ENCODE data around the gene TLE3.
A peak's percentile ranks its signal among the peaks of the same experiment; 100 is the strongest.

The TLE3 gene

DNA sequence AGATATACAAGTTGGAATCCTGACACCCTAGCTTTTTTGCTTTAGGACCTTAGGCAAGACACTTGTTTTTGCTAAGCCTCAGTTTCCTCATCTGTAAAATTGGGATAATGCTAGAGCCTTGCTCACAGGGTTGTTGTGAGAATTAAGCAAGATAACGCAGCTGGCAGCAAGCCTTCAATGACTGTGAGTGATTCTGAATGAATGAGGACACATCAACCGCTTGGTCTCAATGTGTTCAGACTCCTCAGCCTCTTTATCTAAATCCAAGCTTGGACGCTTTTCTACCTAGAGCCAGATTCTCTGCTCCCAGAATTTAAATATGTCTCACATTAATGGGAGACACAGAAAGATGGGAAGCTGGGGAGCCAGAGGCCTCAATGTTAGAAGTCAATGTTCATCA lies 11.8 kb upstream of the TLE3 start:
- DNase-seq (ENCODE audit: low read depth), result no peak
- TF ChIP-seq, protein P1, sequence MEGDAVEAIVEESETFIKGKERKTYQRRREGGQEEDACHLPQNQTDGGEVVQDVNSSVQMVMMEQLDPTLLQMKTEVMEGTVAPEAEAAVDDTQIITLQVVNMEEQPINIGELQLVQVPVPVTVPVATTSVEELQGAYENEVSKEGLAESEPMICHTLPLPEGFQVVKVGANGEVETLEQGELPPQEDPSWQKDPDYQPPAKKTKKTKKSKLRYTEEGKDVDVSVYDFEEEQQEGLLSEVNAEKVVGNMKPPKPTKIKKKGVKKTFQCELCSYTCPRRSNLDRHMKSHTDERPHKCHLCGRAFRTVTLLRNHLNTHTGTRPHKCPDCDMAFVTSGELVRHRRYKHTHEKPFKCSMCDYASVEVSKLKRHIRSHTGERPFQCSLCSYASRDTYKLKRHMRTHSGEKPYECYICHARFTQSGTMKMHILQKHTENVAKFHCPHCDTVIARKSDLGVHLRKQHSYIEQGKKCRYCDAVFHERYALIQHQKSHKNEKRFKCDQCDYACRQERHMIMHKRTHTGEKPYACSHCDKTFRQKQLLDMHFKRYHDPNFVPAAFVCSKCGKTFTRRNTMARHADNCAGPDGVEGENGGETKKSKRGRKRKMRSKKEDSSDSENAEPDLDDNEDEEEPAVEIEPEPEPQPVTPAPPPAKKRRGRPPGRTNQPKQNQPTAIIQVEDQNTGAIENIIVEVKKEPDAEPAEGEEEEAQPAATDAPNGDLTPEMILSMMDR (IDR thresholded peaks at IDR 0.05; ENCODE audit: low read depth, low read length, missing control alignments), result no peak
- no peak overlapping the region for H3K4me3 ChIP-seq (ENCODE audit: low read depth, low read length)

DNA sequence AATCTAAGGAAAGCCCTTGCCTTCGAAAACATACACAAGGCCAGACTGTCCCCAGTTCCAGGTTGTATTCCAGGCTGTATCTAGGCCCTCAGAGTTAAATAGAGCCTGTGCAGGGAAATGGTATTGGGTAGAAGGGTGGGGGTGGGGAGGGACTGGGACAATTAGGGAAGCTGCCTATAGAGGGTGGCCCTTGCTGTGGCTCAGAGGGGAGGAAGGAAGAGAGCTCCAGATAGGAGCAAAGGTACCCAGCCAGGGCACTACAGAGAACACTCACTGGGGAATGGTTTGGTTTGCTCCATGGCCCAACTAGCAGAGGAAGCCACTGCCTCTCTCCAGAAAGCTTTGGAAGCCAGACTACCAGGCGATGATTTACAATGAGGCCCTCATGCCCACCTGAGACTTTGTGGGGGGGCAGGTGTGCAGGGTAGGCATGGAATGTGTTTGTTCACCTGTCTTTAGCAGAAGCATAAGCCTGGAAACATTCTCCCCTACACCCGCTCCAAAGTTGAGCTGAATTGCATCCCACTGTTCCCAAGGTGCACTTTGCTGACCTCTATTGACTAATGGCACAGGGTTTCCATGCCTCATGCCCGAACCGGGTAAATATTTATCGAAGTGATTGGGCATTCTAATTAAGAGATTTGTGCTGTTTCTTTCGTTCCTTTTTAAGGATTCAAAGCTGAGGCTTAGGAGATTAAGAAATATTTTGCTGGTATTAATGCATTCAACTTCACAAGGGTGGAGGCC lies 6.3 kb upstream of the TLE3 start:
- H3K4me3 ChIP-seq (ENCODE audit: low read depth, low read length), result no peak overlapping the region
- TF ChIP-seq, protein P1 (IDR thresholded peaks at IDR 0.05; ENCODE audit: low read depth, low read length, missing control alignments), result no peak
- no peak for DNase-seq (ENCODE audit: low read depth)

DNA sequence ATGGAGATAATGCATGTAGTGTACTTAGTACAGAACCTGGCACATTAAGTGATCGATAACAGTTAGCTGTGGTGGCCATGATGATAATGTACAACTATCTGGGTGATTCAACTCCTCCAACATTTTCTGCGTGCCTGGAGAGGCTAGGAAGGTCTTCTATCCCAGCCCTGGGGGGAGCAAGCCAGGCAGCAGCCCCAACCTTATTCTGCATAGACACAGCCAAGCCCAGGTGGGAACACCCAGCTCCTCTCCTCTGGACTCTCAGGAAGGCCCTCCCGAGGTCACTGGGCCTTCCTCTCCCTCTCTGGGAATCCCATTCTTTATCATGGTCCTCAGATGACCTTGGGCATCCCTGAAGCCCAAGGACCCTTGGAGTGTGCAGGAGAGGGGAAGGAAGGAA lies 5.1 kb upstream of the TLE3 start:
- TF ChIP-seq, protein P1 (IDR thresholded peaks at IDR 0.05; ENCODE audit: low read depth, low read length, missing control alignments), result no peak
- no peak overlapping the region for H3K4me3 ChIP-seq (ENCODE audit: low read depth, low read length)
- DNase-seq (ENCODE audit: low read depth), result no peak

DNA sequence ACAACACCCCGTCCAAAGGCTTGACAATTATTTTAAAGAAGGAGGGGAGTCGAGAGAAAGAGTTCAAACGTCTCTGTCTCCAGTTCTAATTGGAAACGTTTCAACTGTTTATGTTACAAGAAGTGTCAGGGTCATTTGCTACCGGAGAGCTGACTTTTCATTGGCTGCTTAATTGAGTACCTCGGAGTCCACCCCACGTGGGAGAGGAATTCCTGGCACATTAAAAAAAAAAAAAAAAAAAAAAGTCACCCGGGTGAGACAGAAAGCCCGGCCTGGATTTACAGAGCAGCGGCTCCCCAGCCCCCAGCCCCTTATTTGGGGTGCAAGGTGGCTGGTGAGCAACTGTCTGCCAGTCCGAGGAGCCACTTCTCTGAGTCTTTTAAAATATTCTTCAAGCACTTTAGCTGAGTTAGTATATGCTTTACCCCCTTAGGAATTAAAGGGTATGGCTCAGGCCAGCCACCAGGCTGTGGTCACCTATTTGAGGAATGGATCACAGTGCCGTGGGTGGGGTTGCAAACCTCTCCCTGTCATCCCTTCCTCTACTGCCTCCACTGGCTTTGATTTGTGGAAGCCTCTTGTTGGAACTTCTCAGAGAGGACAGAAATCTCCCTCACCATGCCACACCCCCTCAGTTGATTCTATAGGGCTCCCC lies 3.9 kb upstream of the TLE3 start:
- H3K4me3 ChIP-seq (ENCODE audit: low read depth, low read length), result no peak overlapping the region
- no peak for DNase-seq (ENCODE audit: low read depth)
- TF ChIP-seq, protein P1 (IDR thresholded peaks at IDR 0.05; ENCODE audit: low read depth, low read length, missing control alignments), result no peak

DNA sequence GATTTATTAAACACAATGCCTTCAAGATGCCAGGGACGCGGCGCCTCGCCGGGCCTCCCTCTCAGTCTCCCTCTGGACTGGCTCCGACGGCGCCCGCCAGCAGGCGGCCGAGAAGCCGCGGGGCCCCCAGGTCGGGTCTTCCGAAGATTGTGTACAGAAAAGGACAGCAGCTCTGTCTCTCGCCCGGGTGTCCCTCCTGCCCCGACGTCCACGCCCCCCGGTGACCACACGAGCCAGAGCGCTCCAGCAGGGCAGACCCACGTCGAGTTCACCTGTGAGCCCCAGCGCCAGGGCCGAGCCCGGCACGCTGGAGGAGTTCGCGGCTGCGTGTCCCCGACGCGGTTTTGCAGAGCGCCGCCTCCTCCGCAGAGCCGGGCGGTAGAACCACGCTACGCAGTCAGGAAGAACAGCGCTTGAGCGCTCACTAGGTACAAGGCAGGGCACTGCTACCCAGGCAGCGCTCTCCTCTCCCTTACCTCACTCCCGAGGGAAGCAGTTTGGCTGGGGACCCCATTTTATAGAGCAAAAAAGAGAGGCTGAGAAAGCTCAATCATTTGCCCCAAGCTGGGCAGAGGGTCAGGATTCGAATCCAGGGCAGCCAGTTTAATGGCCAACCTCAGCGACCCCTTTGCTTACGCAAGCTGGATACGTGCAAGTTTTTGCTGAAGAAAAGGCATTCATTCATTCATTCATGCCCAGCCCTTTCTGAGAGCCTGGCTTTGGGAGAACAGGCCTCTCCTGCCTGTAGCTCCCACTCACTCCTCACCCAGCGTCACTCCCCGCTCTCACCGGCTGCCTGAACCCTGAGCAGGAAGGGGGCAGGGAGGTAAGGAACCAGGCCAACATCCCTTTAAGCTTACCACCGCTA lies 3.0 kb upstream of the TLE3 start:
- TF ChIP-seq, protein P1 (IDR thresholded peaks at IDR 0.05; ENCODE audit: low read depth, low read length, missing control alignments), result peak; percentile 26
- no peak for DNase-seq (ENCODE audit: low read depth)
- peak overlapping the region; percentile 31 for H3K4me3 ChIP-seq (ENCODE audit: low read depth, low read length)

DNA sequence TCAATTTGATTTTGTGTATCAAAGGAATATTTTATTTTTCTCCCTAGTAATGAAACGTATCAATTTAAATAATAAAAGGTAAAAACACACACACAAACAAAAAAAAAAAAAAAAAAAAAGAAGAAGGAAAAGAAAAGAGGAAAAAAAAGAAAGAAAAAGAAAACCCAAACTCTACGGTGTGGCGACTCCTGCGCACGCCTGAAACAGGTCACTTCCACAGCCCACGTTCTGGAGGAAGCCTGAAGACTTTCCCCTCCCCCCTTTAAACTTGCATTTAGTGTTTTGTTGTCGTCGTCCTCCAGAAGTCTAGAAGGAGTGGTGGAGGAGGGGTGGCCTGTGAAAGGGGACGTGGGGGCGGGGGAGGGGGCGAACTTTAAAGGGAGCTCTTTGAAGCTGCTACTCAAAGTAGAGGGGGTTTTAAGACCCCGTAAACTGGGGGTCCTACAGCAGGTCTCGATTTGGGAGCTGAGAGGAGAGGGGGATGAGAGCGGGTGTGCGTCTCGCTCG lies 2.3 kb upstream of the TLE3 start:
- TF ChIP-seq, protein P1 (IDR thresholded peaks at IDR 0.05; ENCODE audit: low read depth, low read length, missing control alignments), result no peak
- DNase-seq (ENCODE audit: low read depth), result no peak

More for the DNA sequence above, 2.3 kb upstream of the TLE3 start:
- H3K4me3 ChIP-seq (ENCODE audit: low read depth, low read length), result peak overlapping the region; percentile 31
